ENCODE data around the gene GRIA3.
"Not testable (repeated sequence)": the region's sequence is repeated elsewhere in the genome, so short reads cannot be mapped to it uniquely, and the experiment has no call there.

GRIA3 gene

DNA sequence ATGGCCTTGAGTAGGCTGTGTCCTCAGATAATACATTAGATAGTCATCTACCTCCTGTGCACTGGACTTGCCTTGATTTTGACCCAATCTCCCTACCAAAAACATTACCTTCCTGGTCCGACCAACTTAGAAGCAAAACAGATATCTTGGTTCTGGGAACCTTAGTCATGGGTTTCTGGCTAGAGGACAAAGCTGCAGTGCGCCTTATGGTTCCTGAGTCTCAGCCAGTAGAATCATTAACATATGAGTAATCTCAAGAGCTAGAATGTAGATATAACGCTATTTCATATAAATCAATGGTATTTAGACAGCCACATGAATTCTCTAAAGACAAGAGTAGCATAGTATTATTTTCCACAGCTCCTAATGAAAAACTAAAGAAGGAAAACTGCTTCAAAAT lies 83.1 kb downstream of the GRIA3 start:
- Histone ChIP-seq H3K27me3 (ENCODE audit: insufficient read depth, low read length) (no peaks in the 10 kb centered on the region), H3K79me2 (ENCODE audit: control insufficient read depth, insufficient read depth, low read length, unreplicated experiment) (no peaks in the 10 kb centered on the region), H2AFZ (ENCODE audit: low read length, unreplicated experiment) (no peak overlapping the region), H3K4me1 (ENCODE audit: control insufficient read depth, insufficient read depth, low read length, unreplicated experiment) (no peaks in the 10 kb centered on the region), H3K27ac (ENCODE audit: low read depth, low read length) (no peak overlapping the region), H3K4me3 (ENCODE audit: low read depth, low read length) (no peak overlapping the region), H3K36me3 (ENCODE audit: insufficient read depth, low read length) (no peaks in the 10 kb centered on the region)

DNA sequence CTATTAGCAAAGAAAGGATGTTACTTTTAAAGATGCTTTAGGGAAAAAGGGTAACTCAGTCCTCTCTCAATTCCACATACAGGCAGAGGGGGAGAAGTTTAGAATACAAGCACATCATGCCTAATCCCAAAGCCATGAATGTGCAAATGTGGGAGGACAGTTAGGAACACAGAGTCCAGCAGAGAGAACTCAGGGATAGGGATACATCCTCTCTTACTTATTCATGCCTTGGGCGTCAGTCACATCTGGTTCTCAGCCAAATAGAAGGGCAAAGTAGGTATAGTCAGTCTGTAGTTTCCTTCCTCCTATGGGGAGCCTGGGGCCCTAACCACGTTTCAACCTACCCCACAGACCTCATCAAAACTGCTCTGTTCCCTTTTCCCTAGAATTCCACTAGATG lies 87.8 kb downstream of the GRIA3 start:
- no peaks in the 10 kb centered on the region for H3K36me3 ChIP-seq (ENCODE audit: insufficient read depth, low read length)
- no peak overlapping the region for H3K27ac ChIP-seq (ENCODE audit: low read depth, low read length)
- H3K4me3 ChIP-seq (ENCODE audit: low read depth, low read length), result no peak overlapping the region
- no peaks in the 10 kb centered on the region for H3K27me3 ChIP-seq (ENCODE audit: insufficient read depth, low read length)
- H2AFZ ChIP-seq (ENCODE audit: low read length, unreplicated experiment), result no peak overlapping the region
- no peaks in the 10 kb centered on the region for H3K4me1 ChIP-seq (ENCODE audit: control insufficient read depth, insufficient read depth, low read length, unreplicated experiment)
- H3K79me2 ChIP-seq (ENCODE audit: control insufficient read depth, insufficient read depth, low read length, unreplicated experiment), result no peaks in the 10 kb centered on the region

DNA sequence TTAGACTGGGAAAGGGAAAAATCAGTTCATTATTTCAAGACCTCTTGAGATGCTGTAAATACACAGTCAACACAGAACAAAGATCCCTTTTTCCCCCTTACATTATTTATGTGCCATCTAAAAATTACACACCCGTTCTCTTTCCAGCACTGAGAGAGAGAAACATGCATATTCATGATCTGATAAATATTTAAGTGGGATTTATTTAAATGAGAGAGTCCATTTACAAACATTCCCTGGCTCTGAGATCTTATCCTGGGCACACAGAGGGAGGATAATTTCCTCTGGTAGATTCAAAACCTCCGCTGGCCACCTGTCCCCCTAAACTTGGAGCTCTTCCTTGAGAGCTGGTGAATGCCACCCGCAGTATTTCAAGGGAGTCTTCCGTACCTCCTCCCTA lies 88.6 kb downstream of the GRIA3 start:
- no peaks in the 10 kb centered on the region for H3K4me1 ChIP-seq (ENCODE audit: control insufficient read depth, insufficient read depth, low read length, unreplicated experiment)
- H3K36me3 ChIP-seq (ENCODE audit: insufficient read depth, low read length), result no peaks in the 10 kb centered on the region
- no peak overlapping the region for H3K4me3 ChIP-seq (ENCODE audit: low read depth, low read length)
- no peaks in the 10 kb centered on the region for H3K79me2 ChIP-seq (ENCODE audit: control insufficient read depth, insufficient read depth, low read length, unreplicated experiment)
- no peaks in the 10 kb centered on the region for H3K27me3 ChIP-seq (ENCODE audit: insufficient read depth, low read length)
- H3K27ac ChIP-seq (ENCODE audit: low read depth, low read length), result no peak overlapping the region
- no peak overlapping the region for H2AFZ ChIP-seq (ENCODE audit: low read length, unreplicated experiment)

DNA sequence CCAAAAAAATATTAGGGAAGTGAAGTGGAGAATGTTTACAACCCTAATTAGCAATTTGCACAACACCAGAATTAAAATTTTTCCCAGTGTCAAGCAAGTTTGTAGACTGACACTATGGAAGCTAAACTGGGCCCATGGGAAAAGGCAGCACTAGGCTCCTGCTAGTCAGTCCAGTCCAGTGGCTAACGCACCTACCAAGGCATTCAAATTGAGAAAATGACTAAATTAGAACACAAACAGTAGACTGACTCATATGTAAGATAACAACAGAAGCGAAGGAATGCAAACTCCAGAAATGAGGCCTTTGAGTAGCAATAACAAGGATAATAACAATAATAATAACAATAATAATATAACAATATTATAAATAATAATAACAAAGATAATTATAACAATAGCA lies 90.7 kb downstream of the GRIA3 start:
- no peaks in the 10 kb centered on the region for H3K79me2 ChIP-seq (ENCODE audit: control insufficient read depth, insufficient read depth, low read length, unreplicated experiment)
- H2AFZ ChIP-seq (ENCODE audit: low read length, unreplicated experiment), result no peak overlapping the region
- no peaks in the 10 kb centered on the region for H3K4me1 ChIP-seq (ENCODE audit: control insufficient read depth, insufficient read depth, low read length, unreplicated experiment)
- no peak overlapping the region for H3K27ac ChIP-seq (ENCODE audit: low read depth, low read length)
- H3K27me3 ChIP-seq (ENCODE audit: insufficient read depth, low read length), result no peaks in the 10 kb centered on the region
- no peaks in the 10 kb centered on the region for H3K36me3 ChIP-seq (ENCODE audit: insufficient read depth, low read length)
- H3K4me3 ChIP-seq (ENCODE audit: low read depth, low read length), result no peak overlapping the region

DNA sequence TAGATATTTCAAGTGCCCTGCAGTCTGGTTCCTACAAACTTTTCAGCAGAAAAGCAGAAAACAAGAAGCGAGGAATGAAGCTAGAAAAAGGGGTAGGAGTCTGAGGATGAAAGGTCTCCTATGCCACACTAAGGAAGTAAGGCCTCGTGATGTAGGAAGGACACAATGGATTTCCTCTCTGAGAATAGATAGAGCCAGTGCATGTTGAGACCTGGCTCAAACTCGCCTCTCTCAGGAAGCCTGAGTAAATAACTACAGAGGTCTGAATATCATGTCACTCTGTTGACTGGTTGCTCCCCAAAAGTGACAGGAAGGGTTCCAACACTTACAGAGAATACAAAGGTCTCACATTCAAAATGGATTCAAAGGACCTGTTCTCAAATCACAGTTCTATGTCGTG lies 93.3 kb downstream of the GRIA3 start:
- H3K27me3 ChIP-seq (ENCODE audit: insufficient read depth, low read length), result no peaks in the 10 kb centered on the region
- no peak overlapping the region for H2AFZ ChIP-seq (ENCODE audit: low read length, unreplicated experiment)
- no peaks in the 10 kb centered on the region for H3K4me1 ChIP-seq (ENCODE audit: control insufficient read depth, insufficient read depth, low read length, unreplicated experiment)
- H3K79me2 ChIP-seq (ENCODE audit: control insufficient read depth, insufficient read depth, low read length, unreplicated experiment), result no peaks in the 10 kb centered on the region
- no peak overlapping the region for H3K4me3 ChIP-seq (ENCODE audit: low read depth, low read length)
- no peaks in the 10 kb centered on the region for H3K36me3 ChIP-seq (ENCODE audit: insufficient read depth, low read length)
- no peak overlapping the region for H3K27ac ChIP-seq (ENCODE audit: low read depth, low read length)

DNA sequence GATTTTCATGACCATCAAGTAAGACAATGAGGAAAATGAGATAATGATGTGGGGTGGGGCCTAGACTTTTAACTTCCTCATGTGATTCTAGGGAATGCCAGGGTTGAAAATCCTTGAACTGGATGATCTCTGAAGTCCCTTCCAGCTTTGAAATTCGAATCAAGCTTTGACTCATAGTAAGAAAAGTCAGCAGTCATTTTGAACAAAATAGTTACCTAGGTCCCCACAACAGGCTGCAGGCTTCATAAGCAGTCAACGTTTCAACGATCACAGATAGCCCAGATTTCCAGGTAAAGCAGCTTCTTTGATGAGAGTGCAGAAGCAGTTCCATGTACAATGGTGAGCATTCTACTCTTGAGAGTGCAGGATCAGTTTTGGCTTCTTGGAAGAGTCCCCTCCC lies 93.7 kb downstream of the GRIA3 start:
- H3K27ac ChIP-seq (ENCODE audit: low read depth, low read length), result no peak overlapping the region
- H3K36me3 ChIP-seq (ENCODE audit: insufficient read depth, low read length), result no peaks in the 10 kb centered on the region
- H3K27me3 ChIP-seq (ENCODE audit: insufficient read depth, low read length), result no peaks in the 10 kb centered on the region
- no peak overlapping the region for H2AFZ ChIP-seq (ENCODE audit: low read length, unreplicated experiment)
- H3K4me3 ChIP-seq (ENCODE audit: low read depth, low read length), result no peak overlapping the region
- no peaks in the 10 kb centered on the region for H3K4me1 ChIP-seq (ENCODE audit: control insufficient read depth, insufficient read depth, low read length, unreplicated experiment)
- H3K79me2 ChIP-seq (ENCODE audit: control insufficient read depth, insufficient read depth, low read length, unreplicated experiment), result no peaks in the 10 kb centered on the region

DNA sequence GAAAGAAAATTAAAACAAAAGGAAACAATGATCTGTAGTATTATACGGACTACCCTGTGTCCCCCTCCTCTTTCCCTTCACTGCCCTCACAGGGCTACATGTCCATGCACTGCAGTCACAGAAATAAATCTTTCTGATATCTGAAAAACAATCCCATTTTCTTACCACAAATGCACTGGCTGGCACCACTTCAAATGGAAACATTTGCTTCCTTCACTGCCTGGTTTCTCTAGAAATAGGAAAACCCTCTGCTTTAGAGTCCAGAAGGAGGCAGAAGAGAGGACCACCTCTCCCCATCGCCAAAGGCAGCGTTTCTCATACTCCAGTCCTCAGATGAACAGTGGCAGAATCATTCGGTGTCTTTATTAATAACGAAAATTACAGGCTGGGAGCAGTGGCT lies 98.2 kb downstream of the GRIA3 start:
- H3K79me2 ChIP-seq (ENCODE audit: control insufficient read depth, insufficient read depth, low read length, unreplicated experiment), result no peaks in the 10 kb centered on the region
- no peak overlapping the region for H3K27ac ChIP-seq (ENCODE audit: low read depth, low read length)
- H3K27me3 ChIP-seq (ENCODE audit: insufficient read depth, low read length), result no peaks in the 10 kb centered on the region
- H3K4me1 ChIP-seq (ENCODE audit: control insufficient read depth, insufficient read depth, low read length, unreplicated experiment), result no peaks in the 10 kb centered on the region
- no peak overlapping the region for H3K4me3 ChIP-seq (ENCODE audit: low read depth, low read length)
- H2AFZ ChIP-seq (ENCODE audit: low read length, unreplicated experiment), result no peak overlapping the region
- H3K36me3 ChIP-seq (ENCODE audit: insufficient read depth, low read length), result no peaks in the 10 kb centered on the region

DNA sequence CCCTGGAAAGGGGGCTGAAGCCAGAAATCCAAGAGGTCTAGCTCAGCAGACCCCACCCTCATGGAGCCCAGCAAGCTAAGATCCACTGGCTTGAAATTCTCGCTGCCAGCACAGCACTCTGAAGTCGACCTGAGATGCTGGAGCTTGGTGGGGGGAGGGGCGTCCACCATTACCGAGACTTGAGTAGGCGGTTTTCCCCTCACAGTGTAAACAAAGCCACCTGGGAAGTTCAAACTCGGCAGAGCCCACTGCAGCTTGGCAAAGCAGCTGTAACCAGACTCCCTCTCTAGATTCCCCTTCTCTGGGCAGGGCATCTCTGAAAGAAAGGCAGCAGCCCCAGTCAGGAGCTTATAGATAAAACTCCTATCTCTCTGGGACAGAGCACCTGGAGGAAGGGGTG lies 99.3 kb downstream of the GRIA3 start:
- not testable (repeated sequence) for H3K4me3 ChIP-seq (ENCODE audit: low read depth, low read length)

DNA sequence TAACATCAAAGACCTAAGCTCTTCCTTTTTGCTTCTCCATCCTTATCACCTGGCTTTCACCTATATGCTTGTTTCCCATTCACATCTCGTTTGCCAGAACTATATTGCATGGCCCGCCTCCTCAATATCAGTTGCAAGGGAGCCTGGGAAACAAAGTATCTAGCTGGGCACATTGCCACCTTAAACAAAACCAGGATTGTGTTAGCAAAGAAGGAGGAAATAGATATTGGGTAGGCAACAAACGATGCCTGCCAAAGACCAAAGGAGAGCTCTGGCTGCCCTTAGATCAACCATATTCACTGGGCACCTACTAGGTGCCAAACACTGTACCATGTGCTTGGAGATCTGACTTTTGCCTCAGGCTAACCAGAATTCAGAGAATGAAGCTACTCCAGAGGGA lies 107.5 kb downstream of the GRIA3 start:
- Histone ChIP-seq H3K27ac (ENCODE audit: low read depth, low read length) (no peak overlapping the region), H3K4me1 (ENCODE audit: control insufficient read depth, insufficient read depth, low read length, unreplicated experiment) (no peaks in the 10 kb centered on the region), H3K27me3 (ENCODE audit: insufficient read depth, low read length) (no peaks in the 10 kb centered on the region), H3K36me3 (ENCODE audit: insufficient read depth, low read length) (no peaks in the 10 kb centered on the region), H2AFZ (ENCODE audit: low read length, unreplicated experiment) (no peak overlapping the region), H3K79me2 (ENCODE audit: control insufficient read depth, insufficient read depth, low read length, unreplicated experiment) (no peaks in the 10 kb centered on the region), H3K4me3 (ENCODE audit: low read depth, low read length) (no peak overlapping the region)

More for the DNA sequence above, 99.3 kb downstream of the GRIA3 start:
- H3K79me2 ChIP-seq (ENCODE audit: control insufficient read depth, insufficient read depth, low read length, unreplicated experiment); H3K27ac ChIP-seq (ENCODE audit: low read depth, low read length); H3K4me1 ChIP-seq (ENCODE audit: control insufficient read depth, insufficient read depth, low read length, unreplicated experiment); H3K27me3 ChIP-seq (ENCODE audit: insufficient read depth, low read length); H3K36me3 ChIP-seq (ENCODE audit: insufficient read depth, low read length); H2AFZ ChIP-seq (ENCODE audit: low read length, unreplicated experiment): not testable (repeated sequence)

DNA sequence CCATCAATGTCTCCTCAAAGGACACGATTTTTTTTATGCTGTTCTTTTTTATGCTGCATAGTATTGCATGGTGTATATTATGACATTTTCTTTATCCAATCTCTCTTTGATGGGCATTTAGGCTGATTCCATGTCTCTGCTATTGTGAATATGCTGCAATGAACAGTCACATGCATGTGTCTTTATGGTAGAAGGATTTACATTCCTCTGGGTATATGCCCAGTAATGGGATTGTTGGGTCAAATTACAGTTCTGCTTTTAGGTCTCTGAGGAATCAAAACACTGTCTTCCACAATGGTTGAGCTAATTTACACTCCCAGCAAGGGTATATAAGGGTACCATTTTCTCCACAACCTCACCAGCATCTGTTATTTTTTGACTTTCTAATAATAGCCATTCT lies 113.9 kb downstream of the GRIA3 start:
- Histone ChIP-seq H3K4me1 (ENCODE audit: control insufficient read depth, insufficient read depth, low read length, unreplicated experiment) (no peaks in the 10 kb centered on the region), H3K27ac (ENCODE audit: low read depth, low read length) (no peak overlapping the region), H2AFZ (ENCODE audit: low read length, unreplicated experiment) (no peak overlapping the region), H3K27me3 (ENCODE audit: insufficient read depth, low read length) (no peaks in the 10 kb centered on the region), H3K79me2 (ENCODE audit: control insufficient read depth, insufficient read depth, low read length, unreplicated experiment) (no peaks in the 10 kb centered on the region), H3K4me3 (ENCODE audit: low read depth, low read length) (no peak overlapping the region), H3K36me3 (ENCODE audit: insufficient read depth, low read length) (no peaks in the 10 kb centered on the region)

DNA sequence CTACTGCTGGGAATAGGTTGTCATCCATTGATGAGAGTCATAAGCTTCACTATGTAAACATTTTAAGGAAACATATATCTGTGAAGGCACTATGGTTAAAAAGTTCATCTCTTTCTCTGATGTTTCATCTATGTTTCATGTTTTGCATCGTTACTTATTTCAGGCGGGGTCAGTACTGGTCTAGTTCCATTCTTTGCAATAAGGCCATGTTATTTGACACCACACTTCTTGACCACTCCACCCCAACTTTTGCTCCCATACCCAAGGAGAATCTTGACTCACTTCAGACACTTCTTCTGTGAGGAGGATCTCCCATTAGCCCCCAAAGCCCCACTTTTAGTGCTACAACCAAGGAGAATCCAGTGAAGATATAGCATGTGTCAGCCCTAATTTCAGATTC lies 119.4 kb downstream of the GRIA3 start:
- H3K4me1 ChIP-seq (ENCODE audit: control insufficient read depth, insufficient read depth, low read length, unreplicated experiment), result no peaks in the 10 kb centered on the region
- no peak overlapping the region for H3K27ac ChIP-seq (ENCODE audit: low read depth, low read length)
- no peaks in the 10 kb centered on the region for H3K36me3 ChIP-seq (ENCODE audit: insufficient read depth, low read length)
- no peak overlapping the region for H2AFZ ChIP-seq (ENCODE audit: low read length, unreplicated experiment)
- no peaks in the 10 kb centered on the region for H3K27me3 ChIP-seq (ENCODE audit: insufficient read depth, low read length)
- no peak overlapping the region for H3K4me3 ChIP-seq (ENCODE audit: low read depth, low read length)
- no peaks in the 10 kb centered on the region for H3K79me2 ChIP-seq (ENCODE audit: control insufficient read depth, insufficient read depth, low read length, unreplicated experiment)

DNA sequence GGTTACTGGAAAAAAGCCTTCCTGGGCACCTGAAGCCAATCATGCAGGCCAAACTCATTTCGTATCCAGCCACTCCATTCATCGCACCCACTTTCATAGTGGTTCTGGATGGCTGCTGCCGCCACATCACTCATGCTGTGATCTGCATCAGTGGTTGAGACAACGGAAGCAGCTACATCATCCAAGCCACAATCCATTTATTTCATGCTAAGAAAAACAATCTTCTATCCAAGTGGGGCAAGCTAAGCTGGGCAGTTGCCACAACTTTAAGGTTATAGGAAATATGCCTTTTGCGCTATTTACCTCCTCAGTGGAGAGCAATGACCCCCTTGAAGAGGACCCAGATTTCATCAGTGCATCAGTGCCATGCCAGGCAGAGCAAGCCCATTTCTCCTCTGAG lies 124.6 kb downstream of the GRIA3 start:
- Histone ChIP-seq H3K27me3 (ENCODE audit: insufficient read depth, low read length) (no peaks in the 10 kb centered on the region), H3K4me1 (ENCODE audit: control insufficient read depth, insufficient read depth, low read length, unreplicated experiment) (no peaks in the 10 kb centered on the region), H3K27ac (ENCODE audit: low read depth, low read length) (no peak overlapping the region), H3K36me3 (ENCODE audit: insufficient read depth, low read length) (no peaks in the 10 kb centered on the region), H2AFZ (ENCODE audit: low read length, unreplicated experiment) (no peak overlapping the region), H3K79me2 (ENCODE audit: control insufficient read depth, insufficient read depth, low read length, unreplicated experiment) (no peaks in the 10 kb centered on the region), H3K4me3 (ENCODE audit: low read depth, low read length) (no peak overlapping the region)

Measured in ACC112 (cell line).